H9 (cell line): ENCODE measurements around the gene HBS1L. TPM values are rescaled to one million over a fixed set of nuclear protein-coding genes. Genes with fewer than 3 reads are reported as not detected.
"Not testable (repeated sequence)": the region's sequence is repeated elsewhere in the genome, so short reads cannot be mapped to it uniquely, and the experiment has no call there.

Experiments used
- DNase-seq: peaks from one replicate; pipeline ENCODE4 v3.0.0-alpha.2; 2017
- H2AFZ ChIP-seq: one replicate; pipeline ENCODE4 v1.6.1; 2013; ENCODE audit warnings: mild to moderate bottlenecking, low read length, control low read depth, moderate library complexity
- H2AK5ac ChIP-seq: 2 replicates; pipeline ENCODE4 v1.6.1; 2013; ENCODE audit warnings: low read length, control low read depth, mixed read lengths; ENCODE audit not compliant: insufficient read length
- H2BK120ac ChIP-seq: one replicate; pipeline ENCODE4 v1.6.1; 2013; ENCODE audit warnings: low read depth, mild to moderate bottlenecking, low read length, control low read depth, inconsistent platforms; ENCODE audit not compliant: poor library complexity, severe bottlenecking
- H2BK12ac ChIP-seq: 2 replicates; pipeline ENCODE4 v1.6.1; 2013; ENCODE audit warnings: low read length, control low read depth, mixed read lengths, low read depth; ENCODE audit not compliant: insufficient read length
- H2BK15ac ChIP-seq: 2 replicates; pipeline ENCODE4 v1.6.1; 2013; ENCODE audit warnings: low read depth, low read length, control low read depth
- H2BK20ac ChIP-seq: one replicate; pipeline ENCODE4 v1.6.1; 2013; ENCODE audit warnings: low read depth, mild to moderate bottlenecking, low read length, control low read depth, inconsistent platforms; ENCODE audit not compliant: poor library complexity, severe bottlenecking
- H2BK5ac ChIP-seq: 2 replicates; pipeline ENCODE4 v1.6.1; 2013; ENCODE audit warnings: low read length, control low read depth, mixed read lengths; ENCODE audit not compliant: insufficient read length
- H3K14ac ChIP-seq: 2 replicates; pipeline ENCODE4 v1.6.1; 2013; ENCODE audit warnings: low read length, control low read depth; ENCODE audit not compliant: insufficient read depth
- H3K18ac ChIP-seq: 2 replicates; pipeline ENCODE4 v1.6.1; 2013; ENCODE audit warnings: low read depth, mild to moderate bottlenecking, mixed read lengths, low read length, control low read depth; ENCODE audit not compliant: insufficient read length
- H3K23ac ChIP-seq: 2 replicates; pipeline ENCODE4 v1.6.1; 2013; ENCODE audit warnings: low read length, control low read depth, mixed read lengths, low read depth; ENCODE audit not compliant: insufficient read length
- H3K23me2 ChIP-seq: 2 replicates; pipeline ENCODE4 v1.6.1; 2013; ENCODE audit warnings: low read depth, mild to moderate bottlenecking, mixed read lengths, low read length, control low read depth; ENCODE audit not compliant: insufficient read length, poor library complexity, severe bottlenecking
- H3K27ac ChIP-seq: 2 replicates; pipeline ENCODE4 v1.5.1; 2013; ENCODE audit warnings: low read length, control low read depth, mixed read lengths, low read depth; ENCODE audit not compliant: insufficient read length
- H3K27me3 ChIP-seq: 2 replicates; pipeline ENCODE4 v1.6.1; 2013; ENCODE audit warnings: low read length, control low read depth, inconsistent platforms; ENCODE audit not compliant: insufficient read depth
- H3K4ac ChIP-seq: 2 replicates; pipeline ENCODE4 v1.6.1; 2013; ENCODE audit warnings: low read depth, mild to moderate bottlenecking, control low read depth, inconsistent platforms, low read length, moderate library complexity
- H3K4me1 ChIP-seq: 2 replicates; pipeline ENCODE4 v1.6.1; 2013; ENCODE audit warnings: low read length, control low read depth, inconsistent platforms; ENCODE audit not compliant: insufficient read depth
- H3K4me2 ChIP-seq: 2 replicates; pipeline ENCODE4 v1.6.1; 2013; ENCODE audit warnings: low read length, control low read depth, mixed read lengths; ENCODE audit not compliant: insufficient read length, insufficient read depth
- H3K56ac ChIP-seq: 2 replicates; pipeline ENCODE4 v1.6.1; 2013; ENCODE audit warnings: low read depth, mild to moderate bottlenecking, mixed read lengths, low read length, control low read depth; ENCODE audit not compliant: insufficient read length
- H3K79me1 ChIP-seq: 2 replicates; pipeline ENCODE4 v1.6.1; 2013; ENCODE audit warnings: low read depth, mild to moderate bottlenecking, moderate library complexity, low read length, control low read depth, inconsistent platforms; ENCODE audit not compliant: insufficient read depth, poor library complexity, severe bottlenecking
- H3K79me2 ChIP-seq: 2 replicates; pipeline ENCODE4 v1.6.1; 2013; ENCODE audit warnings: low read length, control low read depth, inconsistent platforms; ENCODE audit not compliant: insufficient read depth
- H3K9ac ChIP-seq: 2 replicates; pipeline ENCODE4 v1.6.1; 2013; ENCODE audit warnings: low read length, control low read depth, mixed read lengths; ENCODE audit not compliant: insufficient read length; ENCODE audit errors: extremely low read depth
- H3K9me3 ChIP-seq: one replicate; pipeline ENCODE4 v1.6.1; 2013; ENCODE audit warnings: low read depth, low read length, inconsistent platforms; ENCODE audit not compliant: control insufficient read depth
- H3T11ph ChIP-seq: one replicate; pipeline ENCODE4 v1.6.1; 2013; ENCODE audit warnings: mild to moderate bottlenecking, low read length, control low read depth, inconsistent platforms
- H4K20me1 ChIP-seq: one replicate; pipeline ENCODE4 v1.6.1; 2013; ENCODE audit not compliant: control insufficient read depth, insufficient read length, insufficient read depth
- H4K5ac ChIP-seq: 2 replicates; pipeline ENCODE4 v1.6.1; 2013; ENCODE audit warnings: low read depth, mild to moderate bottlenecking, mixed read lengths, low read length, control low read depth; ENCODE audit not compliant: insufficient read length
- H4K8ac ChIP-seq: replicated peaks from 2 replicates; pipeline ENCODE4 v1.6.1; 2013; ENCODE audit warnings: low read length, control low read depth, mixed read lengths, low read depth; ENCODE audit not compliant: insufficient read length
- H4K91ac ChIP-seq: 2 replicates; pipeline ENCODE4 v1.6.1; 2013; ENCODE audit warnings: low read depth, mild to moderate bottlenecking, moderate library complexity, mixed read lengths, low read length, control low read depth; ENCODE audit not compliant: insufficient read length
- H3K27ac Mint-ChIP-seq, 3 experiments: 2 replicates in 2 of 3; 3 replicates in 1 of 3; pipeline ENCODE4 v1.8.0; 2020 to 2021; ENCODE audit warnings: mixed read lengths in 3 of 3, mild to moderate bottlenecking in 1 of 3, moderate library complexity in 1 of 3
- H3K27me3 Mint-ChIP-seq: 2 replicates; pipeline ENCODE4 v1.8.0; 2021; ENCODE audit warnings: low read depth, mild to moderate bottlenecking, moderate library complexity, mixed read lengths
- H3K36me3 Mint-ChIP-seq, 3 experiments: 2 replicates in 2 of 3; 3 replicates in 1 of 3; pipeline ENCODE4 v1.8.0; 2020 to 2021; ENCODE audit warnings: low read depth in 3 of 3, mixed read lengths in 3 of 3; ENCODE audit not compliant: insufficient read depth in 1 of 3
- H3K4me1 Mint-ChIP-seq, 2 experiments: 2 replicates each; pipeline ENCODE4 v1.8.0; 2020; ENCODE audit warnings: mixed read lengths in 2 of 2
- H3K4me3 Mint-ChIP-seq, 2 experiments: 2 replicates in 1 of 2; 3 replicates in 1 of 2; pipeline ENCODE4 v1.8.0; 2020 to 2021; ENCODE audit warnings: mild to moderate bottlenecking in 2 of 2, mixed read lengths in 2 of 2, moderate library complexity in 1 of 2
- H3K9me3 Mint-ChIP-seq, 2 experiments: 2 replicates in 1 of 2; 3 replicates in 1 of 2; pipeline ENCODE4 v1.8.0; 2020; ENCODE audit warnings: mild to moderate bottlenecking in 2 of 2, mixed read lengths in 2 of 2, moderate library complexity in 1 of 2
- CTCF ChIP-seq: fragments of 200-600 bp; sonication (generic); conservative IDR thresholded peaks from 3 replicates; pipeline ENCODE4 v1.8.0; 2021; ENCODE audit warnings: antibody characterized with exemption, mild to moderate bottlenecking
- WGBS: extraction: QIAGEN DNeasy Blood & Tissue Kit; methylation state at CpG from one replicate; pipeline ENCODE4 v1.1.7; 2013; ENCODE audit warnings: missing lambda C conversion rate, low lambda C conversion rate, mixed read lengths; ENCODE audit not compliant: insufficient read length; ENCODE audit errors: extremely low coverage; 5-methylcytosine and 5-hydroxymethylcytosine counted together
- total RNA-seq: library from RNA; stranded (reverse); gene quantifications from 2 replicates; pipeline ENCODE4 v1.2.1, GENCODE V29; 2021

HBS1L gene
- total RNA-seq, 1 experiment from 2014 or later: 110 TPM

GRCh38 chr6:135060076-135060475 lies 5.5 kb upstream of the HBS1L start:
- H2BK20ac ChIP-seq: no peak overlapping the region
- no peak for TF ChIP-seq CTCF
- no CpG with 5 or more reads among the region's 4 CpGs for WGBS
- H3K79me2 ChIP-seq: no peaks in the 10 kb centered on the region
- peak overlapping the region in 1 of 3 experiments; percentile 67; a peak in 1 of 7 replicates for H3K27ac Mint-ChIP-seq
- no peak overlapping the region for H3K56ac ChIP-seq
- no peak for DNase-seq
- no peaks in the 10 kb centered on the region for H3K27me3 ChIP-seq
- no peak overlapping the region for H3K4me2 ChIP-seq
- no peak overlapping the region for H4K91ac ChIP-seq
- no peak overlapping the region for H3T11ph ChIP-seq
- no peaks in the 10 kb centered on the region; the same call in 1 of the 2 replicates for H3K4me1 ChIP-seq
- H4K5ac ChIP-seq: no peak overlapping the region
- no peak overlapping the region for H2AK5ac ChIP-seq
- no peaks in the 10 kb centered on the region for H3K79me1 ChIP-seq
- H2BK12ac ChIP-seq: no peak overlapping the region
- H3K27me3 Mint-ChIP-seq: peaks cover 1% of the 10 kb centered on the region
- peaks cover 16 to 28% of the 10 kb centered on the region in 2 experiments for H3K4me1 Mint-ChIP-seq
- no peak overlapping the region for H2BK120ac ChIP-seq
- H4K20me1 ChIP-seq: no peaks in the 10 kb centered on the region
- H3K4ac ChIP-seq: no peak overlapping the region
- H3K9me3 ChIP-seq: no peaks in the 10 kb centered on the region
- no peak overlapping the region for H3K14ac ChIP-seq
- no peaks in the 10 kb centered on the region for H3K9me3 Mint-ChIP-seq
- H3K36me3 Mint-ChIP-seq: no peaks in the 10 kb centered on the region
- no peak overlapping the region for H3K18ac ChIP-seq
- no peak overlapping the region for H4K8ac ChIP-seq
- H3K4me3 Mint-ChIP-seq: no peak overlapping the region
- H2BK5ac ChIP-seq: no peak overlapping the region
- no peak overlapping the region for H3K9ac ChIP-seq
- no peak overlapping the region for H2BK15ac ChIP-seq
- no peak overlapping the region for H2AFZ ChIP-seq
- no peak overlapping the region for H3K23ac ChIP-seq
- H3K23me2 ChIP-seq: no peaks in the 10 kb centered on the region
- no peak overlapping the region for H3K27ac ChIP-seq

- not testable (repeated sequence) for H4K20me1 ChIP-seq, H3K27ac ChIP-seq, H3K56ac ChIP-seq, H3T11ph ChIP-seq, H2BK120ac ChIP-seq, H3K79me1 ChIP-seq, H3K23ac ChIP-seq, H3K4me1 ChIP-seq, H3K4ac ChIP-seq, H2BK5ac ChIP-seq, H4K91ac ChIP-seq, H3K23me2 ChIP-seq, H3K18ac ChIP-seq, H2AFZ ChIP-seq, H3K4me3 Mint-ChIP-seq, DNase-seq, H3K27me3 ChIP-seq, H3K9me3 Mint-ChIP-seq, H3K27me3 Mint-ChIP-seq, H3K4me2 ChIP-seq, H2BK20ac ChIP-seq, H3K9ac ChIP-seq, H3K79me2 ChIP-seq, H3K9me3 ChIP-seq, H3K14ac ChIP-seq, H2BK15ac ChIP-seq, H4K5ac ChIP-seq, H2AK5ac ChIP-seq, H4K8ac ChIP-seq, H3K36me3 Mint-ChIP-seq, H2BK12ac ChIP-seq
- Mint-ChIP-seq H3K27ac (peak overlapping the region in 1 of 3 experiments; percentile 35; a peak in 1 of 7 replicates), H3K4me1 (peaks cover 13 to 22% of the 10 kb centered on the region in 2 experiments)
- whole genome bisulfite sequencing: no CpG with 5 or more reads among the region's 11 CpGs
Measured at GRCh38 chr6:135058299-135058698, 3.7 kb upstream of the HBS1L start.
